ENCODE results near the gene TFDP1. TPM values are rescaled to one million over a fixed set of nuclear protein-coding genes. Genes with fewer than 3 reads are reported as not detected.

The TFDP1 gene
- total RNA-seq, 1 donor from 2014 or later = 54.4 TPM

DNA sequence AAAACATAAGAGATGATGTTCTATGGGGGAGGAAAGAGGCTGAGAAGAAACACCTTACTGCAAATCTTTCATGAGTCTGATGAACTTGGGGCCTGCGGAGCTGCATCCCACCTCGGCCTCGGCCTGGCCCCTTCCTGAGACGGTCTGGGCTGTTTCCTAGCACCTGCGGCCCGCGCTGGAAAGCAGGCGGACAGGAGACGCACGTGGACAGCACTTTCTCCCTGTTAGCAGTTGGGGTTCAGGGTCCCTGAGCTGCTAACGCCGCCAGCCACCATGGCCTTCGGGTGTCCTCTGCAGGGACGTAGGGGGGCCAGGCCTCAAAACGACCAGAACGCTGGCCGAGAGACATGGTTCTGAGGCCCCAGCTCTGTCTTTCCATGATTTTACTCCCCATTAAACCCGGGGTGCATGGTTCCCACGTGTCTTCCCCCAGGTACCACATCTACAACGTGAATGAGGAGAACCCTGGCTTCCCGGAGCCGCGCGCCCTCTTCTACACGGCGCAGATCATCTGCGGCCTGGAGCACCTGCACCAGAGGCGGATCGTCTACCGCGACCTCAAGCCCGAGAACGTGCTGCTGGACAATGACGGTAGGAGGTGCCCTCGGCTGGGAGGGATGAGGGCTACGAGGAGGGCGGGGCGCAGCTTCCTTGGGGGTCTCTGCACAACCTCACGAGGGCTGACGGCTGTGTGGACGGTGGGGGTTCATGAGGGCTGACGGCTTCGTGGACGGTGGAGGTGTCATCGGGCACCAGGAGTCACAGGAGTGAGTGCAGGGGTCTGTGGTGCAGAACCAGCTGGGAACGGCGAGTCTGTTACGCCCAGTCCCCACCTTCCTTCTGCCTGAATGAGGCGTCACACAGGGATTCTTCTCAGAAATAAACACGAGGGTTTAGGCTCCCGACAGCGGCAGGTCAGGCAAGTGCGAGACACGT lies 86.8 kb downstream of the TFDP1 start:
- Histone ChIP-seq H3K36me3 (ENCODE audit: control insufficient read depth, insufficient read depth, low read length) (no peaks in the 10 kb centered on the region), H3K4me3 (ENCODE audit: low read depth, low read length) (no peak overlapping the region), H3K27me3 (ENCODE audit: control insufficient read depth, insufficient read depth, low read length) (peaks cover 5% of the 10 kb centered on the region)
- DNase-seq (ENCODE audit: low read depth) = no peak
- no peak for TF ChIP-seq CTCF (IDR thresholded peaks at IDR 0.05; ENCODE audit: insufficient read depth, low read length, poor library complexity, severe bottlenecking)

- DNase-seq (ENCODE audit: low read depth) = no peak
- no peak for TF ChIP-seq CTCF (IDR thresholded peaks at IDR 0.05; ENCODE audit: insufficient read depth, low read length, poor library complexity, severe bottlenecking)
- Histone ChIP-seq H3K27me3 (ENCODE audit: control insufficient read depth, insufficient read depth, low read length) (peaks cover 5% of the 10 kb centered on the region), H3K36me3 (ENCODE audit: control insufficient read depth, insufficient read depth, low read length) (no peaks in the 10 kb centered on the region), H3K4me3 (ENCODE audit: low read depth, low read length) (no peak overlapping the region)
Measured at GRCh38 chr13:113672002-113672651, 87.6 kb downstream of the TFDP1 start.

Other genes starting within 250 kb of the TFDP1 start
- gene GRTP1, start 220.6 kb upstream of the TFDP1 start, total RNA-seq = 2.3 and 5.4 TPM in 2 replicates
- gene ADPRHL1, start 131.3 kb upstream of the TFDP1 start, total RNA-seq = 0.75 and 0.84 TPM in 2 replicates
- 9.9 and 12.9 TPM in 2 replicates for gene DCUN1D2, start 94.0 kb upstream of the TFDP1 start, total RNA-seq
- not detected in 2 replicates for gene ATP4B, start 73.4 kb downstream of the TFDP1 start, total RNA-seq
- not detected in 2 replicates for gene GRK1, start 82.5 kb downstream of the TFDP1 start, total RNA-seq
- gene TMEM255B, start 174.5 kb downstream of the TFDP1 start, total RNA-seq = 6.4 and 11.4 TPM in 2 replicates

All from kidney epithelial cell (primary cell).